ENCODE measurements around the gene ZNF154. TPM values are rescaled to one million over a fixed set of nuclear protein-coding genes. Genes with fewer than 3 reads are reported as not detected.

Gene ZNF154
- total and polyA plus RNA-seq, 2 donors (not counting 1 experiment from before 2014, with no cell fraction given) = 25.4 to 40.4 TPM

DNA sequence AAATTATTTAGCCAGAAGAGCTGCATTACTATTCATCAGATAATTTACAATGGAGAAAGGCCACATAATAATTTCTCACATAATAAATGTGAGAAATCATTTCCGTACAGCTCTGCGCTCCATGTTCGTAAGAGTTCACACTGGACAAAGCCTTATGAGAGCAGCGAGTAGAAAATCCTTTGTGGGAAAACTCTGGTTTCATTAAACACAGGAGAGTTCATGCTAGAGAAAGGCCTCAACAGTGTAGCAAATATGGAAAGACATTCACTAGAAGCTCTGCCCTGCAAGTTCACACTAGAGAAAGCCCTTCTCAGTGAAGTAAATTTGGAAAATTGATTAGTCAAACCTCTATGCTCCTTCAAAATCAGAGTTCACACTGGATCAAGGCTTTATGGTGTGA, 46.0 kb upstream of the ZNF154 start:
- POLR2A ChIA-PET = interaction anchor here (0.6 kb wide), 1 partner anchor 12 kb away, joined by 6 read pairs; no protein-coding TSS in a partner anchor
- no peak overlapping the region for H3K27ac ChIP-seq (ENCODE audit: low read length in 2 of 2)
- no peak overlapping the region for H3K4me3 ChIP-seq (ENCODE audit: control extremely low read depth in 1 of 5, extremely low read depth in 1 of 5, insufficient read depth in 1 of 5, low read depth in 2 of 5, low read length in 4 of 5)
- no peaks in the 10 kb centered on the region for H3K27me3 ChIP-seq (replicated peaks in 1 of 4; ENCODE audit: control extremely low read depth in 1 of 4, control insufficient read depth in 3 of 4, insufficient read depth in 4 of 4, low read length in 3 of 4)
- H4K20me1 ChIP-seq (ENCODE audit: control insufficient read depth, insufficient read depth, low read length, poor library complexity, severe bottlenecking) = no peaks in the 10 kb centered on the region
- no peak for TF ChIP-seq EZH2 (IDR thresholded peaks at IDR 0.05; ENCODE audit: borderline replicate concordance, insufficient read depth, low read depth, low read length, poor library complexity, severe bottlenecking)
- TF ChIP-seq, protein P1, sequence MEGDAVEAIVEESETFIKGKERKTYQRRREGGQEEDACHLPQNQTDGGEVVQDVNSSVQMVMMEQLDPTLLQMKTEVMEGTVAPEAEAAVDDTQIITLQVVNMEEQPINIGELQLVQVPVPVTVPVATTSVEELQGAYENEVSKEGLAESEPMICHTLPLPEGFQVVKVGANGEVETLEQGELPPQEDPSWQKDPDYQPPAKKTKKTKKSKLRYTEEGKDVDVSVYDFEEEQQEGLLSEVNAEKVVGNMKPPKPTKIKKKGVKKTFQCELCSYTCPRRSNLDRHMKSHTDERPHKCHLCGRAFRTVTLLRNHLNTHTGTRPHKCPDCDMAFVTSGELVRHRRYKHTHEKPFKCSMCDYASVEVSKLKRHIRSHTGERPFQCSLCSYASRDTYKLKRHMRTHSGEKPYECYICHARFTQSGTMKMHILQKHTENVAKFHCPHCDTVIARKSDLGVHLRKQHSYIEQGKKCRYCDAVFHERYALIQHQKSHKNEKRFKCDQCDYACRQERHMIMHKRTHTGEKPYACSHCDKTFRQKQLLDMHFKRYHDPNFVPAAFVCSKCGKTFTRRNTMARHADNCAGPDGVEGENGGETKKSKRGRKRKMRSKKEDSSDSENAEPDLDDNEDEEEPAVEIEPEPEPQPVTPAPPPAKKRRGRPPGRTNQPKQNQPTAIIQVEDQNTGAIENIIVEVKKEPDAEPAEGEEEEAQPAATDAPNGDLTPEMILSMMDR (IDR thresholded peaks at IDR 0.05) = no peak
- Mint-ChIP-seq H3K27ac (no peak overlapping the region), H3K9me3 (ENCODE audit: insufficient read depth) (peaks cover 19% of the 10 kb centered on the region), H3K4me3 (no peak overlapping the region), H3K4me1 (peaks cover 12% of the 10 kb centered on the region), H3K27me3 (no peaks in the 10 kb centered on the region)
- H3K4me2 ChIP-seq (replicated peaks; ENCODE audit: low read depth, low read length, poor library complexity, severe bottlenecking) = no peak overlapping the region
- CTCF ChIA-PET = interaction anchor here (0.5 kb wide), 1 partner anchor 20 kb away, joined by 3 read pairs; no protein-coding TSS in a partner anchor
- no peaks in the 10 kb centered on the region for H3K4me1 ChIP-seq (ENCODE audit: control insufficient read depth in 2 of 2, insufficient read depth in 2 of 2, low read length in 2 of 2)
- intact Hi-C loops (cut with micrococcal nuclease) = no loop called here
- peaks cover 1 to 26% (median 24%) of the 10 kb centered on the region in 3 donors for H3K9me3 ChIP-seq (ENCODE audit: control extremely low read depth in 1 of 3, control insufficient read depth in 2 of 3, insufficient read depth in 1 of 3, low read length in 2 of 3)
- peaks cover 6 to 94% of the 10 kb centered on the region in 2 experiments for H3K36me3 ChIP-seq (replicated peaks in 1 of 2; ENCODE audit: control extremely low read depth in 1 of 2, control insufficient read depth in 1 of 2, extremely low read depth in 1 of 2, insufficient read depth in 2 of 2, low read length in 1 of 2)
- H3K9ac ChIP-seq (ENCODE audit: low read length) = no peak overlapping the region
- H2AFZ ChIP-seq (ENCODE audit: insufficient read depth, low read depth, low read length, poor library complexity, severe bottlenecking) = no peak overlapping the region
- H3K79me2 ChIP-seq (ENCODE audit: control insufficient read depth, insufficient read depth, low read length) = peaks cover 39% of the 10 kb centered on the region
- no peak for DNase-seq
- WGBS (ENCODE audit: insufficient coverage) = no CpG with 5 or more reads among the region's 4 CpGs
- ATAC-seq (ENCODE audit: low read depth) = no peak

DNA sequence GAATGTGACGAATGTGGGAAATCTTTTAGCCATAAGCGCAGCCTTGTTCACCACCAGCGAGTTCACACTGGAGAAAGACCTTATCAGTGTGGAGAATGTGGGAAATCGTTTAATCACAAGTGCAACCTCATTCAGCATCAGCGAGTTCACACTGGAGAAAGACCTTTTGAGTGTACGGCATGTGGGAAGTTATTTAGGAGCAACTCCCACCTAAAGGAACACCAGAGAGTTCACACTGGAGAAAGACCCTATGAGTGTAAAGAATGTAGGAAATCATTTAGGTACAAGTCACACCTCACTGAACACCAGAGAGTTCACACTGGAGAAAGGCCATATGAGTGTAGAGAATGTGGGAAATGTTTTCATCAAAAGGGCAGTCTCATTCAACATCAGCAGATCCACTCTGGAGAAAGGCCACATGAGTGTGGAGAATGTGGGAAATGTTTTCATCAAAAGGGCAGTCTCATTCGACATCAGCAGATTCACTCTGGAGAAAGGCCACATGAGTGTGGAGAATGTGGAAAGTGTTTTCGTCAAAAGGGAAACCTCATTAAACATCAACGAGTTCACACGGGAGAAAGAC, 45.2 kb upstream of the ZNF154 start:
- peaks cover 41% of the 10 kb centered on the region for H3K79me2 ChIP-seq (ENCODE audit: control insufficient read depth, insufficient read depth, low read length)
- Mint-ChIP-seq H3K27ac (no peak overlapping the region), H3K4me3 (no peak overlapping the region), H3K4me1 (peaks cover 19% of the 10 kb centered on the region), H3K27me3 (no peaks in the 10 kb centered on the region), H3K9me3 (ENCODE audit: insufficient read depth) (peaks cover 23% of the 10 kb centered on the region)
- 98% methylated on average over 8 of the region's 10 CpGs for WGBS (ENCODE audit: insufficient coverage)
- no peak overlapping the region for H3K4me2 ChIP-seq (replicated peaks; ENCODE audit: low read depth, low read length, poor library complexity, severe bottlenecking)
- ChIA-PET POLR2A (no interaction called here), CTCF (no interaction called here)
- no peak overlapping the region for H3K4me3 ChIP-seq (ENCODE audit: control extremely low read depth in 1 of 5, extremely low read depth in 1 of 5, insufficient read depth in 1 of 5, low read depth in 2 of 5, low read length in 4 of 5)
- TF ChIP-seq EZH2 (IDR thresholded peaks at IDR 0.05; ENCODE audit: borderline replicate concordance, insufficient read depth, low read depth, low read length, poor library complexity, severe bottlenecking) = no peak
- TF ChIP-seq, protein P1 (IDR thresholded peaks at IDR 0.05) = no peak
- H3K9me3 ChIP-seq (ENCODE audit: control extremely low read depth in 1 of 3, control insufficient read depth in 2 of 3, insufficient read depth in 1 of 3, low read length in 2 of 3) = peaks cover 1 to 27% (median 22%) of the 10 kb centered on the region in 3 donors
- no peak overlapping the region for H3K27ac ChIP-seq (ENCODE audit: low read length in 2 of 2)
- no peaks in the 10 kb centered on the region for H3K27me3 ChIP-seq (replicated peaks in 1 of 4; ENCODE audit: control extremely low read depth in 1 of 4, control insufficient read depth in 3 of 4, insufficient read depth in 4 of 4, low read length in 3 of 4)
- H3K36me3 ChIP-seq (replicated peaks in 1 of 2; ENCODE audit: control extremely low read depth in 1 of 2, control insufficient read depth in 1 of 2, extremely low read depth in 1 of 2, insufficient read depth in 2 of 2, low read length in 1 of 2) = peaks cover 11 to 94% of the 10 kb centered on the region in 2 experiments
- intact Hi-C loops (cut with micrococcal nuclease) = no loop called here
- DNase-seq (no peak), ATAC-seq (ENCODE audit: low read depth) (no peak)
- no peaks in the 10 kb centered on the region for H3K4me1 ChIP-seq (ENCODE audit: control insufficient read depth in 2 of 2, insufficient read depth in 2 of 2, low read length in 2 of 2)
- no peak overlapping the region for H3K9ac ChIP-seq (ENCODE audit: low read length)
- H4K20me1 ChIP-seq (ENCODE audit: control insufficient read depth, insufficient read depth, low read length, poor library complexity, severe bottlenecking) = no peaks in the 10 kb centered on the region
- H2AFZ ChIP-seq (ENCODE audit: insufficient read depth, low read depth, low read length, poor library complexity, severe bottlenecking) = no peak overlapping the region

Data from B cell (primary cell).